Keratinocyte (primary cell): ENCODE data around the gene CCL26. TPM values are rescaled to one million over a fixed set of nuclear protein-coding genes. Genes with fewer than 3 reads are reported as not detected.
A peak's percentile ranks its signal among the peaks of the same experiment; 100 is the strongest.

Experiments
- DNase-seq: peaks from one replicate; pipeline ENCODE4 v3.0.0-alpha.2; 2011; ENCODE audit warnings: low read depth, missing footprints, low spot score
- FAIRE-seq: peaks from 2 replicates; lab custom pipeline; 2011; peaks lifted over from hg19 to GRCh38; lab: Jason Lieb, UNC
- H2AFZ ChIP-seq: 2 replicates; pipeline ENCODE4 v1.6.0; 2012; ENCODE audit warnings: low read length, control low read depth, inconsistent platforms; ENCODE audit not compliant: control insufficient read depth
- H3K27ac ChIP-seq: 2 replicates; pipeline ENCODE4 v1.5.1; 2011; ENCODE audit warnings: low read length; ENCODE audit not compliant: control insufficient read depth, insufficient read depth
- H3K27me3 ChIP-seq: 3 replicates; pipeline ENCODE4 v1.6.0; 2011; ENCODE audit warnings: low read length; ENCODE audit not compliant: control insufficient read depth, insufficient read depth; ENCODE audit errors: extremely low read depth
- H3K36me3 ChIP-seq, 2 experiments: 2 replicates in 1 of 2; 3 replicates in 1 of 2; pipeline ENCODE4 v1.5.1; 2011; ENCODE audit warnings: low read length in 2 of 2, mild to moderate bottlenecking in 1 of 2; ENCODE audit not compliant: control insufficient read depth in 2 of 2, insufficient read depth in 2 of 2; ENCODE audit errors: extremely low read depth in 1 of 2
- H3K4me1 ChIP-seq: 3 replicates; pipeline ENCODE4 v1.5.1; 2011; ENCODE audit warnings: low read length; ENCODE audit not compliant: control insufficient read depth, insufficient read depth; ENCODE audit errors: extremely low read depth
- H3K4me2 ChIP-seq: 3 replicates; pipeline ENCODE4 v1.6.0; 2011; ENCODE audit warnings: low read depth, low read length; ENCODE audit not compliant: control insufficient read depth, insufficient read depth; ENCODE audit errors: extremely low read depth
- H3K4me3 ChIP-seq, 3 experiments: fragments of 200-600 bp in 1 of 3; sonication (generic) in 1 of 3; 2 replicates in 2 of 3; 3 replicates in 1 of 3; pipeline ENCODE4 v1.5.1; 2011 to 2016; ENCODE audit warnings: low read length in 3 of 3, mild to moderate bottlenecking in 3 of 3, control low read depth in 2 of 3, inconsistent platforms in 1 of 3, low read depth in 1 of 3, mixed read lengths in 1 of 3, mixed run types in 1 of 3, moderate library complexity in 1 of 3; ENCODE audit not compliant: control insufficient read depth in 2 of 3, insufficient read depth in 2 of 3; ENCODE audit errors: extremely low read depth in 1 of 3
- H3K79me2 ChIP-seq: 2 replicates; pipeline ENCODE4 v1.6.0; 2012; ENCODE audit warnings: low read length; ENCODE audit not compliant: control insufficient read depth, insufficient read depth
- H3K9ac ChIP-seq: 3 replicates; pipeline ENCODE4 v1.6.0; 2011; ENCODE audit warnings: low read length; ENCODE audit not compliant: control insufficient read depth, insufficient read depth; ENCODE audit errors: extremely low read depth
- H3K9me1 ChIP-seq: 3 replicates; pipeline ENCODE4 v1.6.0; 2011; ENCODE audit warnings: low read length; ENCODE audit not compliant: control insufficient read depth, insufficient read depth; ENCODE audit errors: extremely low read depth
- H3K9me3 ChIP-seq: 2 replicates; pipeline ENCODE4 v1.5.1; 2012; ENCODE audit warnings: low read depth, low read length; ENCODE audit not compliant: control insufficient read depth
- H4K20me1 ChIP-seq: 3 replicates; pipeline ENCODE4 v1.6.0; 2011; ENCODE audit warnings: low read length; ENCODE audit not compliant: control insufficient read depth, insufficient read depth; ENCODE audit errors: extremely low read depth
- EZH2 ChIP-seq: IDR thresholded peaks from one replicate; pipeline ENCODE4 v1.6.1; 2012; ENCODE audit warnings: inconsistent platforms, mild to moderate bottlenecking, low read length, moderate library complexity
- dilution Hi-C: fragments of 300-500 bp; cut with MboI; formaldehyde crosslinking; loops from one replicate; pipeline ENCODE4 v1.7.0; 2020; ENCODE audit warnings: low sequenced_read_pairs; ENCODE audit not compliant: extremely low pct_ligation_motif_present
- polyA plus RNA-seq, 5 experiments: library from polyadenylated mRNA; depleted of rRNA in 3 of 5; stranded (reverse) in 3 of 5; stranded (forward) in 1 of 5; unstranded in 1 of 5; fragments of >200 nt; gene quantifications; 1 replicate in 1 of 5; 2 replicates in 3 of 5; 3 replicates in 1 of 5; pipeline versions ENCODE4 v1.2.1 to v1.2.3, GENCODE V29; 2011 to 2012; ENCODE audit warnings: missing spikeins in 2 of 5, low read depth in 1 of 5, low replicate concordance in 1 of 5
- TF ChIP-seq, protein P1 (sequence below), 3 experiments: IDR thresholded peaks in 1 of 3; conservative IDR thresholded peaks in 1 of 3; optimal IDR thresholded peaks in 1 of 3; 2 replicates in 2 of 3; 3 replicates in 1 of 3; pipeline versions ENCODE3 to v1.5.1; 2011; ENCODE audit warnings: low read length in 3 of 3, mild to moderate bottlenecking in 3 of 3, moderate library complexity in 2 of 3, control low read depth in 1 of 3, inconsistent platforms in 1 of 3; ENCODE audit not compliant: insufficient read depth in 2 of 3; ENCODE audit errors: extremely low read depth in 1 of 3

CCL26 gene
- polyA plus RNA-seq, 1 donor (not counting 4 experiments of a cell fraction or from before 2014, with no cell fraction given): not detected

DNA sequence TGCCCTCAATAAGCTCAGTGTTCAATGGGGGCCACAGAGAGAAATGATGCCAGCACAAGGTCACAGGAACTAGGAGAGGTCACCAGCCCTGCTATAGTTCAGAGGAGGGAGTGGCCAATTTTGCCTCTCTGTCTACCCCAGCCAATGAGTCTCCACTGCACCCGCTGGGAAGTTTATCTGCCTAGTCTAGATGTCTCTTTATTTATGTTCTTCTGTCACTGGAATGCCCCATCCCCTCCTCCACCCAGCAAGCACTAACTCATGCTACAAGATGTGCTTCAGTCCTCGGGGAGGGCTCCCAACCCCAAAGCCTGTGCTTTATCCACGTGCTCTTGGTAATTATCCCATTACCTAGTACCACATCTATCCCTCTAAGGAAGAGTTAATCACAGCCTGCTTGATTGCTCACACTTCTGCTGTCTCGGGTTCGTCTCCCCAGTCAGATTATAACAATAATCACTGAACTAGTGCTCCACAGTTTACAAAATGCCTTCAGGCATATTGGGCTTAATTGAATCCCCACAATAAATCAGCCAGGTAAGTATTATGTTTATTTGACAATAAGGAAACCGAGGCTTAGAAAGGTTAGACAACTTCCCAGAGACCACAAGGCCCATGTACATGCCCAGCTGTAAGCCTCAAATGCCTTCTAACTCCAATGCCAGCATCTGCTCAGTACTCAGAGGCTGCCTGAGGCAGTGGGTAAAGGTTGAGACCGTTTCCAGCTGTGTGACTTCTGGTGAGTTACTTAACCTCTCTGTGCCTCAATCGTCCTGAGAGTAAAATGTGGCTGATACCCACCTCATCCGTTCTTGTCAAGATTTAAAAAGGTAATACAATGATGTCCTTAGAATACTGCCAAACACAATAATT, 37.2 kb downstream of the CCL26 start:
- Histone ChIP-seq H3K36me3 (no peaks in the 10 kb centered on the region), H3K4me1 (peaks cover 25% of the 10 kb centered on the region), H3K27me3 (no peaks in the 10 kb centered on the region), H4K20me1 (no peaks in the 10 kb centered on the region), H3K4me2 (no peak overlapping the region), H3K79me2 (no peaks in the 10 kb centered on the region), H3K4me3 (no peak overlapping the region), H3K9me3 (no peaks in the 10 kb centered on the region), H3K9me1 (no peaks in the 10 kb centered on the region), H2AFZ (no peak overlapping the region), H3K27ac (peak overlapping the region; percentile 32), H3K9ac (no peak overlapping the region)
- peak; percentile 17 for FAIRE-seq
- TF ChIP-seq, protein P1, sequence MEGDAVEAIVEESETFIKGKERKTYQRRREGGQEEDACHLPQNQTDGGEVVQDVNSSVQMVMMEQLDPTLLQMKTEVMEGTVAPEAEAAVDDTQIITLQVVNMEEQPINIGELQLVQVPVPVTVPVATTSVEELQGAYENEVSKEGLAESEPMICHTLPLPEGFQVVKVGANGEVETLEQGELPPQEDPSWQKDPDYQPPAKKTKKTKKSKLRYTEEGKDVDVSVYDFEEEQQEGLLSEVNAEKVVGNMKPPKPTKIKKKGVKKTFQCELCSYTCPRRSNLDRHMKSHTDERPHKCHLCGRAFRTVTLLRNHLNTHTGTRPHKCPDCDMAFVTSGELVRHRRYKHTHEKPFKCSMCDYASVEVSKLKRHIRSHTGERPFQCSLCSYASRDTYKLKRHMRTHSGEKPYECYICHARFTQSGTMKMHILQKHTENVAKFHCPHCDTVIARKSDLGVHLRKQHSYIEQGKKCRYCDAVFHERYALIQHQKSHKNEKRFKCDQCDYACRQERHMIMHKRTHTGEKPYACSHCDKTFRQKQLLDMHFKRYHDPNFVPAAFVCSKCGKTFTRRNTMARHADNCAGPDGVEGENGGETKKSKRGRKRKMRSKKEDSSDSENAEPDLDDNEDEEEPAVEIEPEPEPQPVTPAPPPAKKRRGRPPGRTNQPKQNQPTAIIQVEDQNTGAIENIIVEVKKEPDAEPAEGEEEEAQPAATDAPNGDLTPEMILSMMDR (optimal IDR thresholded peaks at IDR 0.05 in 1 of 3, IDR thresholded peaks at IDR 0.05 in 1 of 3, conservative IDR thresholded peaks at IDR 0.05 in 1 of 3; ENCODE audit: extremely low read depth in 1 of 3, insufficient read depth in 2 of 3, low read length in 3 of 3): no peak
- no peak for TF ChIP-seq EZH2
- no peak for DNase-seq
- dilution Hi-C loops: no loop called here

DNA sequence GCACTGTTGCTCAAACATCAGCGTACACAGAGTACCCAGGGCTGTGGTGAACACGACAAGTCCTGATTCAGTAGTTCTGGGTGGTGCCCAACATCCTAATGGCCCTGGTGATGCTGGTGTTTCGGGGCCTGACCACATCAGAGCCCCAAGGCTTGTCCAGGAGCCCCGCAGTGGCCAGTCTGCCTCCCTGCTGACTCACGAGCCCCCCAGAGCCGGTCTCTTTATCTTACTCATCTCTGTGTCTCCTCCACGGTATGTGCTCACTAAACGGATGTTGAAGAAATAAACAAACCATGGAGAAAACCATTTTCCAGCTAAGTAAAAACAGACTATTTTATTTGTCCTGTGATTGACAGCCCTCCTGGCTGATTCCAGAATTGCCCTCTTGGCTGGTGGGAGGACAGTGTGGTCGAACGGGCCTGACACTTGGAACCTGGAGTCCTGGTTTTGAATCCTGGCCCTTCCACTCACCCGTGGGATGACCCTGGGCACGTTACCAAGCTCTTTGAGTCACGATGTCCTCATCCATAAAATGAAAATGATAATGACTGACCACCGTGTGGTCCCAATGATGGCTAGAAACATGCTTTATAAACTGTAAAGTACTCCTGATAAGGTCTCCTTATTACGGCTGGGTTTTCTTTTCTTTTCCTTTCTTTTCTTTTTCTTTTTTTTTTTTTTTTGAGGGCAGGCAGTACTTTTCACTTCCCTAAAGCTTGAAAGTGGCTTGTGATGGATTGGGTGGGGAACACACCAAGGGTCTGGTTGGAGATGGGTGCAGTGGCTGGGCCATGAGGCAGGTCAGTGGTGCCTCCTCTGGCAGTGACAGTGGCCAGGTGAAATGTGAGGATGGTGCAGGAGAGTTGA, 39.0 kb downstream of the CCL26 start:
- TF ChIP-seq, protein P1 (optimal IDR thresholded peaks at IDR 0.05 in 1 of 3, IDR thresholded peaks at IDR 0.05 in 1 of 3, conservative IDR thresholded peaks at IDR 0.05 in 1 of 3; ENCODE audit: extremely low read depth in 1 of 3, insufficient read depth in 2 of 3, low read length in 3 of 3): no peak
- TF ChIP-seq EZH2: no peak
- H3K79me2 ChIP-seq: no peaks in the 10 kb centered on the region
- H3K9me3 ChIP-seq: no peaks in the 10 kb centered on the region
- no peaks in the 10 kb centered on the region for H3K36me3 ChIP-seq
- H3K4me1 ChIP-seq: peaks cover 32% of the 10 kb centered on the region
- peak overlapping the region; percentile 30 for H3K27ac ChIP-seq
- DNase-seq (no peak), FAIRE-seq (peak; percentile 48)
- no peak overlapping the region for H3K4me2 ChIP-seq
- H4K20me1 ChIP-seq: no peaks in the 10 kb centered on the region
- H2AFZ ChIP-seq: no peak overlapping the region
- no peak overlapping the region for H3K4me3 ChIP-seq
- H3K9me1 ChIP-seq: no peaks in the 10 kb centered on the region
- no peak overlapping the region for H3K9ac ChIP-seq
- dilution Hi-C loops: no loop called here
- H3K27me3 ChIP-seq: no peaks in the 10 kb centered on the region
